ELR (cell line): Measurements from ENCODE around the gene GMDS.
"Not testable (repeated sequence)": the region's sequence is repeated elsewhere in the genome, so short reads cannot be mapped to it uniquely, and the experiment has no call there.

Experiments used
- DNase-seq: peaks from one replicate; pipeline ENCODE4 v3.0.0-alpha.2; 2015; ENCODE audit warnings: low read depth

The GMDS gene

DNA sequence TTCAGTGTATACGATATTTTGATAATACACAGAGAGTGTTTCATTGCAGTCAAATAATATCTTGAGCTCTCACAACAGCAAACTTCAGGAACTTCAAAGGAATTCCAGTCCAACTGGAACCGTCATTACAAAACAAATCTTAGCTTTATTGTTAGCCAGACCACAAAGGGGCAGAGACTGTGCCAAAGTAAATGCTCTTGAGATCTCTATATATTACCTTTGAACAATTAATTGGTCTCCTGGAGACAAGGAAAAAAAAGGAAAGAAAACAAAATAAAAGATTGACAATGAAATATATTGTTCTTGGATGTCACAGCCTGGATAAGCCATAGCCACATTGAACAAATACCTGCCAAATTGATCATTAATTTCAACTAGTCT, 565.7 kb downstream of the GMDS start:
- no peak for DNase-seq

DNA sequence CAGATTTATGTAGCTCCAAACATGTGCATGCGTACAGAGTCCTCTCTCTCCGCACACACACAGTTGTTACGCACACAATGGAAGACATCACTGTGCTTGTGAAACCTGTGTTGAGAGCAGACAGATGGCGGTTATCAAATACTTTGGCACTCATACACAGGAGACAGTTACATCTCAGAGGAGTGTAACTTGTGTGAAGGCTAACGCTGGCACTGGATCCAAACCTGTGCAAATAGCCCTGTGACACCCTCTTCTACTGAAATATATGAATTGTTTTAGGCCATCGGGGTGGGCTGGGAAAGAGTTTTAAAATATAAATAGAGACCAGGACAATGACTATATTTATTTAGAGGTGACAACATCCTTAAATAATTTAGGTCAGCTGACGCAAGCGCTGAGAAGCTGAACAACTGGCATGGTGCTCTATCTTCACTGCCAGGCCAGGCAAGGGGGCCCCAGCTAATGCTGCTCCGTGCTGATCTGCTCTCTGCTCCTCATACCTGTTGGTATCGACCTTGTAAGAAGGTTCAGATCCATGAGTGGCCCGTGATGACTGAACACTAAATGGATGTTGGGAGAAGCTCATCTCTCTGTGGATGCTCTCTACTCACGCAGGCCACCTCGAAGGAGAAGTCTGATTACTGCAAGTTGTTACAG, 566.2 kb downstream of the GMDS start:
- DNase-seq = no peak

DNA sequence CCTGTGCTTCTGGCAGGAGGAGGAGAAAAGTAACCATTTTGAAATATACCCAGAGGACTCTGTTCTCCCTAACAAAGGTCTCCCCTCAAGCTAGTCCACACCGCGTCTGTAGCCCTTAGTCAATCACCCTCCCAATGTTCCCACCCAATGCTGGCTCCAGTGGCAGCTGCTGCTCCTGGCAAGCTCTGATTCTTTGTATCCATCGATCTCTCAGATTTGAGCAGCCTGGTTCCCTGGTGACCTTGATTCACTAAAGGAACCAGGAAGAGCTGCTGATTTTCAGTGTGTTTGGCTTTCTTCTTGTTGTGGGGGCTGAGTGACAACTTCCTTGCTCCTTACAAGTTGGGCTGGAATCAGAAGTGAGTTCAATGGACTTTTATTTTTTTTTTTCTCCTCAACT, 567.2 kb downstream of the GMDS start:
- DNase-seq = no peak

DNA sequence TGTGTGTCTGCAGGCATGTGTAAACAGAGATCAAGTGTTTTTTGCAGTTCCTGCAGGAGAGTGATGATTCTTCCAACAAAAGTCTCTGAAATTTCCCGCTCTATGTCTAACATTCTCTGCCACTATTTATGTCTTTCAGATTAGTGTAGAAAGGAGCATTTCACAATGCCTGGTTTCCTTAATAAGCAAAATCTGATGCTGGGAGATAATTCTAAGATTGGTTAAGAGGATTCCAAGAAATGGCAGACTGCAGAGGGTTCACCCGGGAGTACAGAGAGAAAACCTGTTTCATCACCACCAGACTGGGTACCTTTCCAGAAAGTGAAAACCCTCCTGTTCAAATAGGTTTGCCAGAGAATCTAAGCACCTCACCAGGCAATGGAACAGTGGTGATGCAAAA, 573.0 kb downstream of the GMDS start:
- no peak for DNase-seq

DNA sequence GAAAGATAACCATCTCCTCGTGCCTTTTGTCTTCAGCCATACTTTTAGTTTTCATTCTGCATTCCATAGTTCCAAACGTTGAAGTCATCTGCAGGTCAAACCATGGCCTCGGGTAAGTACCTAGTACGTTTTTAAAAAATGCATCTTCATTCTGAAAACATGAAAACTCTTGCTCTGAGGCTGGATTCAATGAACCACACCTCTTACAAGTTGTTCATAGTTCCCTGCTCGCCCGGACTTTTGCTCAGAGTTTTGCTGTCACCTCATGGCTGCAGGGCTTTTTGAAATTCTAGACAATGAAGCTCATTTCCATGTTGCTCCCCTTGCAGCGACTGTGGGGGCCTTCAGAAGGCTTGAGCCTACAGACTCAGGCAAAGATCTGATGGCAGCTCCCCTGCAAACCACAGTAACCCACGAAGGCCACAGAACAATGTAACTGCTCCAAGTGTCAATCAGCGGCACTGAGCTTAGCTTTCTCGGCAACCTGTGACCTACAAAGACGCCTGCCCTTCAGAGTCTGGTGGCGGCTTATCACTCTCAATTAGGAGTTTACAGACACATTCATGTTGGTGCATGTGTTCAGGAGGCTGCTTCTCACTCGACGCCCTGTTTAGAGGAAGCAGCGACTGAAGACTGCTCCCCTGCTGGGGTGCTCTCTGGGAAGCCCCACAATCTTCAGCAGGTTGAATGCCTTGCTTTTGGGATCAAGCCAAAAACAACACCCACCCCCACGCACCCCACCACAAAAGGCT, 574.5 kb downstream of the GMDS start:
- peak; percentile 50 for DNase-seq

DNA sequence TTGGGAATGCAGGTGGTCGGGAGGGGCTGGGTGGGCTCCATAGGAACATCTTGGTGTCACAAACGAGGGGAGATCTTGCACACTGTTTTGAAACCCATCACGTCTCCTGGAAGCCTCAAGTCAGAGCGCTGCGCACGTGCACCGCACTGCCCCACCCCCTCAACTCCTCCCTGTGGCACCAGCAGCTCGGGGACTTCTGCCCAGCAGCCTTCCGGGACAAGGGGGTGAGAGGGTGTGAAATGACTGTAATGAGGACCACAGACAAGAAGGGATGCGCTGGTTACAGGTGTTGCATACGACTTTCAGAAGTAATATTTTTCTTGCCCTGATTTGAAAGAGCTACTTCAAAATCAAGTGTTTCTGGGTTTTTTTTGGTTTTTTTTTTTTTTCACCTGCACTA, 575.4 kb downstream of the GMDS start:
- DNase-seq = no peak

DNA sequence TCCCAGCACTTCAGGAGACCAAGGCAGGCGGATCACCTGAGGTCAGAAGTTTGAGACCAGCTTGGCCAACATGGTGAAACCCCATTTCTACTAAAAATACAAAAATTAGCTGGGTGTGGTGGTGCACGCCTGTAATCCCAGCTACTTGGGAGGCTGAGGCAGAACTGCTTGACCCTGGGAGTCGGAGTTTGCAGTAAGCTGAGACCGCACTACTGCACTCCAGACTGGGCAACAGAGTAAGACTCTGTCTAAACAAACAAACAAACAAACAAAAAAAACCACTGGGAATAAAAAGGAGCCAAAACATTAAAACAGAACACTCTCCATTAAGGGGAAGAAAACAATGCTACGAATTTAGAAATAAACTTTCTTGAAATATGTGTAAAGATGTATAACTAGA, 576.9 kb downstream of the GMDS start:
- DNase-seq = not testable (repeated sequence)

DNA sequence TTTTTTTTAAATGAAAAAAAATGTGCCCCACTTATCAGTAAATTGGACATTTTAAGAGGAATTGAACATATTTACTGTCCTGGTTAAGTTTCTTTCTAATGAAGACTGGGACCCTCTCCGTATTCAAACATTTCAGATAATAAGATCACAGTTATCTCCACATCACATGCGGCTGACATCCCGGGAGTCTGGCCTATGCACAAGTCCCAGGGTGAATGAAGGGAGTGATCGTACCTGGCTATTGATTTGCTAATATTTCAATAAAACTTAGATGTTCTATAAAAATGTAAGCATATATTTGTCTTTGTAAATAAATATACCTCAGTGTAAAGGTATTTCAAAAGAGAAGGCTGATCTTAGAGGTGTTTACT, 577.6 kb downstream of the GMDS start:
- no peak for DNase-seq

DNA sequence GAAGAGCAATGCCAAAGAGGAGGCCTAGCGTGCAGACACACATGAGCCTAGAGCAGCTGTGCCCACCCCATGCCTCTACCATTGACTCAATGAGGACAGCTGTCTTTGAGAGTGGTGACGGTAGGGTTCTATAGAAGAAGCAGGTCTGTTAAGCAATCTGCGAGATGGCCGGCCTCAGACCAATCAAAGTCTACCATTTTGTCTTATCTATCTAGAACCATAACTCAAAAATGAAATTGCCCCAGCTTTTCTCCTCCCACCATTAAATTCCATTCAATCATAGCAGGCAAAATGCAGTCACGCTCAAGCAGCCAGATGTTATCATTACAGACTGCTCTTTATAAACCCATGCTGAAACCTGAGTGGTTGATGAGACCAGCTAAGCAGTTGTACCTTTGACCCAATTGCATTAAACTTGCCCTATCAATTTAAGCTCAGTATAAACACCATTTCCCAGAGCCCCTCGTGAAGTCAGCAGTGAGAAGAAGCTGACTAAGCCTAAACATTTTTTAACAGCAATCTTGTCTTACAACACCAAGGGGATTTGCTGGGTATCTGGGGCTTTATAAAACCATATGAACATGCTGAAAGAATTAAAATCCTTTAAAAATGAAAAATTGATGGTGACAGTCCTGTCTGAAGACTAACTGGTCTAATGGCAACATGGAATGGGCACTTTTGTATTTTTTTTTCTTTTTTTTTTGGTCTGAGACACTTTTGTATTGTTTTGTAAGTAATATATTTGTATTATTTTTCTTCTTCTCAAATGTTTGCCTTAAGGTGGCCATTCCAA, 578.2 kb downstream of the GMDS start:
- DNase-seq = no peak

DNA sequence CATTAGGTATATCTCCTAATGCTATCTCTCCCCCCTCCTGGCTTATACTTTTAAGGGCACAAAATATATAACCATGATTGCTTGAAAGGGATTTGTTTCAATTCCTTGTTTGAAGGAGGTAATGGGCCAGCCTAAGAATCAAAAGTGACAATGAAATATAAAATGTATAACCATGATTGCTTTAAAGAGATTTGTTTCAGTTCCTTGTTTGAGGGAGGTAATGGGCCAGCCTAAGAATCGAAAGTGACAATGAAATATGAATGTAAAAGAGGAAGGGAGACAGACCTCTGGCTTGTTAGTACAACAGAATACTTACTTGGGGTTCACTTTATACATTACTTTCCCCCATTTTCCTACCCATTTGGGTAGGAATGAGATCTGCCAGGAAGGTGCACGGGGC, 580.2 kb downstream of the GMDS start:
- no peak for DNase-seq

DNA sequence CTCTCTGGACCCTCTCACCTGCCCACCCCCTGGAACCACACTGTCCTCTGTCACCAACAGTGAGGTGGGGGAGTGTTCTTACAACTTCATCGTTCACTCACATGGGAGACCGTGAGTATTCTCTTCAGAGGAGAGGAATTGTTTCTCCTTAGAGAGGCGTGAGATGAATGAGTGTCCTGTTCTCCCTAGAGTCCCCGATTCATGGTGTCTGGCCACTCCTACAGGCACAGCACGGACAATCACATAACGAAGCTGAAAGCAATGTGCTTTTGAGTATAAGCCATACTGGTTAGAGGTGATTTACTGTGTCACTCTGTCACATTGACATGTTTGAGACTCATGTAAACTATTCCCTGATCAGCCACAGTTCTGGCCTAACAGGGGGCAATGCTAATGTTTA, 581.1 kb downstream of the GMDS start:
- DNase-seq = no peak

DNA sequence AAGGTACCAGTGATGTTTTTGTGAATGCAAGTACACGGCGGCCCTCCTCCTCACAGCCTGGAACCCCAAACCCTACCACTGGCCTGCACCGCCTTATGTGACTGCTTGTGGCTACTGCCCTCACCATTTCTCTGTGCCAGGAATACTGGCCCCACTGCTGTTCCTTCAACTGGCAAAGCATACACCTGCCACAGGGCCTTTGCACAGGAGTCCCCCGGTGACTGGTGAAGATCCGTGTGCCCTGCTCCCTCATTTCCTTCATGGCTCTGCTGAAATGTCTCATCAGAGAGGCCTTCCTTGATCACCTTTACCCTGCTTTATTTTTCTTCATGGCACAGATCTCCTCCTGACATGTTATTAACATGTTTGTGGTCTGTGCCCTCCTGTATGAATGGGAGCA, 581.9 kb downstream of the GMDS start:
- DNase-seq = no peak

DNA sequence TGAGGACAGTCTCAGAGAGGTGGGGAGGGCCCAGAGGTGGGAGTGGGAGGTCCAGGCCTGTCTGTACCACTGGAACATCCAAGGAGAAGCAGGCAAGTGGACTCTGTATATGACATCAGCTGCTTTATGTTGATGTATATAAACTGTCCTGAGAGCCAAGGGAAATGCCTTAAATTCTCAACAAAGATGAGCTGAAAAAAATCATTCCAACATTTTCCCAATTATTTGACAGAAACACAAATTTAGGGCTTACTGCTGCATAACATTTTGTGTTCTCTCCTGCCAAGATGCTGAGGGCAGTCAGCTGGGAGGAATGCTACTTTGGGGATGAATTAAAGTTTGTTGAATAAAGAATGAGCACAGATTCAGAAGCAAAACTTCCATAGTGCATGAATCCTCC, 582.9 kb downstream of the GMDS start:
- DNase-seq = no peak

DNA sequence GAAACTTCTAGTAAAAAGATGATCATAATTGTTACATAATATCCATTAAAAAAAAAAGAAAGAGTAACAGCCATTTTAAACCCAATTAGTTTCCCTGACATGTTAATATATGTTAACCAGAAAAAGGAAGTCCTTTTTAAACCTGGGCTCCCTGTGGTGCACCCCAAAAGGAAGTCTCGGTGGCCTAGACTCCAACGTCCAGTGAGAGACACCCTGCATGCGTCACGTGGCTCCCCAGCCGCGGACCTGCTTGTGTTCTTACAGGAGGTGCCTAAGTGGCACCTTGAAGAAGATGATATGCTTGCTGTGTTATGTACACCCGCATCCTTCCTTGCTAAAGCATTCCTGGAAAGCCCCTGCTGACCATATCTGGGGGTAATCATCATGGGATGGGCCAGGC, 585.6 kb downstream of the GMDS start:
- no peak for DNase-seq

DNA sequence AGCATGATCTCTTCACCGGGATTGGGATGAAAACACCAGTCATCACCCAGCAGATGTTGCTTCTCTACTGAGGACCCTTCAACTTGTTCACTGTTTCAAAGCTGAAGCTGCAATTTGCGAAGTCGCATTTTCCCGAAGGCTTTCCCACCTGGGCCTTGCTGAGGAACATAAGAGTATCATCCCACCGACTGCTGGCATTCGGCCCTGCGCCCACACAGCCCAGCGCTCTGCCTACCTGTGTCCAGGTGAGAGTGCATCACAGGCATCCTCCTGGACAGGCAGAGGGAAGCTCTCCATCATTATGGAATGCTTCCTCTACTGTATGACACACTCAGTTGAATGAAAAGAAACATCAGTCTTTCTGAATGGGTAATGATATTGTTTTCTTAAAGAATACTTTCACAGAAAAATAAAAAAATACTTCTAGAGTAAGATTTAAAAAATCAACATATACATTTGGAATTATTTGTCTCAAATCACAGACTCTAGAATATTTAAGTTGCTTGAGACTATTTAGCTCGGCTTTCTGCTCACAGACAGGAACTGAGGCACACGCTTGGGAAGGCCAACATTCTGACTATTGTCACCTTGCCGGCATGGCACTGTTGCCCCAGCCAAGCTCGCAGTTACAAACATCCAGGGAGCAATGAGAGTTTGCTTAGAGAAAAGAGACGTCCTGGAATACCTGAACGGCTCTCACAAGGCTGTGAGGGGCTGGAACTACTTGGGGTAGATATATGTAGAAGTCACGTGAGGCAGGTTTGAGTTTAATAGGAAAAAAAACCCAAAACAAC, 587.0 kb downstream of the GMDS start:
- DNase-seq = no peak

DNA sequence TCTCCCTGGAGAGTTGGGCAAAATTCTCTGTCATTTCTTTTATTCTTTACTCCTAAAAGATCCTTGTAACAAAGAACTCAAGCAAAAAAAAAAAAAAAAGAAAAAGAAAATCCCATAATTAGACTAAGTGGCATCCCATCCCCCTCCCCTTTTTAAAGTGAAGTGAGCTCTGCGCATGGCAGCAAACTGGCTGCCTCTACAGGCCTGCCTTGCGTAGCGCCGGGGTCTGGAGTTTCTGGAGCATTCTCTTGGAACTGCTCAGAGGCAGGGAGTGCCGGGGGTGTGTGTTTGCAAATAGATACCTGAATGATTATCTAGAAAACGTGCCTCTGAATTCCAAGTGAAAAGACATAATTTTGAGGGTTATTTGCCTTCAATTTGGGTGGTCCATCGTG, 587.6 kb downstream of the GMDS start:
- DNase-seq = no peak

DNA sequence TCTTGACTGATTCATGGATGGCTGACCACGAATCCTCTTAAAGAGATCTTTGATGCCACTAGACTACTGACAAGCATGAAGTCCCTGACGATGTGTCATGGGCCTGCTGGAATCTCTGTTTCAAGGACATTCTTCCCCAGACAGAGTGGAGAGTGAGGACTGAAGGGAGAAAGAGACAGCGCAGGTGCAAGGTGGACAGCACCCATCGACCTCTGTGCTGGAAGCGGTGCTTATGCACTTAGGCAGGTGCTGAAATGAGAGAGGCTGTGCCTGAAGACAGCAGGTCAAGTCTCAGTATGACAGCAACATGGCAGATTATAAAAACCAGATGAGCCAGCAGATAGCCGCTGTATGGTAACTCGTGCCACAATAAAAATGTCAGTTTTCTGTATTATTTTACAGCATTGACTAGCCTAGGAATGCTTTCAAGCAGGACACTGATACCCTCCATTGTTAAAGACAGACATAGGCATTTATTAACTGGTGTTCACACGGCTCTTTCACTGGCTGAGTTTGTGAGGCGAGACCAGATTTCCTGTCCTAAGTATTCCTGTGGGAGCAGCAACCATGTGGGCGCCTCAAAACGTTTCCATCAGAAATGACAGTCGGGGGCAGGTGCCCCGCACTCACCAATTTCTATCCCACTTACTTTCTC, 588.2 kb downstream of the GMDS start:
- DNase-seq = no peak

DNA sequence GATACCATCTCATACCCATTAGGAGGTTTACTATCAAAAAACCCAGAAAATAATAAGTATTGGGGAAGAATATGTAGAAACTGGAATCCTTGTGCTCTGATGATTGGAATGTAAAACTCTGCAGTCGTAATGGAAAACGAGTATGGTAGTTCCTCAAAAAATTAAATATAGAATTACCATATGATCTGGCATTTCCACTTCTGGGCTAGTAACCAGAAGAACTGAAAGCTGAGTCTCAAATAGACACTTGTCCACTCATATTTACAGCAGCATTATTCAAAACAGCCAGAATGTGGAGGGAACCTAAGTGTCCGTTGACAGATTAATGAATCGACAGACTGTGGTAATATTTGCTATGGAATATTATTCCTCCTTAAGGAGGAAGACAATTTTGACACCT, 591.4 kb downstream of the GMDS start:
- DNase-seq = no peak

DNA sequence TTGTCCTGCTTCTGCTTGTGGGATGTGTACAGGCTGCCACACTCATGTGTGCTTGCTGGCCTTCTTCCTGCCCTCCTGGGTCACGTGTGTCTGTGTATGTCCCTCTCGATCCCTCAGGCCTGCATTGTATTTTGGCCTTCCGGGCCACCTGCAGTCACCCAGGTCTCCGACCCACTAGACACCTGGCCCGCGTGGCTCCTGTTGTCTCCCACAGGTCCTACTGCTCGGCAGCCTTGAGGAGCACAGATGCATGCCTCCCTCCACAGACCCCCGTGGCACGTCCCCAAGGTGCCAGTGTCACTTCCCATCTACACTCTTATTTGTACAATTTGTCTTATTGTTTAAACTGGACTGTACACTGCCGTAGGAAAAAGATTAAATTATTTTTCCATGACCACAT, 592.6 kb downstream of the GMDS start:
- no peak for DNase-seq

DNA sequence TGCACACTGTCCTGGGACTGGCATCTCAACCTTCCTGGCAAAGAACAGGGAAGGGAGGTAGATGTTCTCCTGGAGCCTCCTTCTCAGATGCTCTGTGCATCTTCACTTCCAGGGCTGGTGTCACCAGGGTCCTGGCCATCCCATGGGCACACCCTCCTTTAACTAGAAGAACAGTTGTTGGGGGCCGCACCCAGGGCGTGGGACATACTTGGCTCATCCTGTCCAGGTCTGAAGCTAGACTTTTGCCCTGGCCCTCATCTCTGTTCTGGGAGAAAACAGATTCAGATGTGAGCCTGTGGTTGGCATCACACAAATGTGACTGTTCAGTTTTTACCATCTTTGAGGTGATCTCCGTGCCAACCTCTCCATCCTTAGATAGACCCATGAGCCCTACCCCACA, 594.0 kb downstream of the GMDS start:
- no peak for DNase-seq

DNA sequence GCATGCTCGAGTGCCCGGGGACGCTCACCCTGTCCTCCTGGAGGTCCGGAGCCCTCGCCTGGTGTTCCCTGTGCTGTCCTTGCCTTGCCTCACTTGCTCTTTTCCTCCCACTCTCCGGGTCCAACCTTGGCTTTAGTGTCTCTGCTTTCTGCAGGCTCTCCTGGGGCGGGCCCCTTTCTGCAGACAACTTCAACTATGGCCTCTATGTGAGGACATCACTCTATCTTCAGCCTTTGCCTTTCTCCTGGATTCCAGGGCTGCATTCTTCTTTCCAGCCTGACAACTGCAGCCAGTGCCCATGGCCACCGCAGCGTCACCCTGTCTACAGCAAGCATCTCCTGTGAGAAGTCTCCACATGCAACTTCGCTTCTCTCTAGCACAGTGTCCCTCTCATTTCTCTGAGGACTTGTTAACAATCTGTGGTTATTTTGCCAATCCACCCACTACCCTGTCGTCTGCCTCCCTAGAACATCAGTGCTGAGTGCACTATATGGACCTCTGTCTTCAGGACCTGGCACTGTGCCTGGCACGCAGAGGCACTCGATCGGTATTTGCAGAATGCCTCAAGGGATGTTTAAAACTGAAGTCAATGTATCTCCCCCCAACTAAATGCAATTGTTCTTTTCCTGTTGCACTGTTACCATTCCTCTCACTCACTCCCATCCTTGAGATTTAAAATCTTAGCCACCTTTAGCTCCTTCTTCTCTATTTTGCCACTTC, 599.8 kb downstream of the GMDS start:
- DNase-seq = no peak
